Measurements from ENCODE around the gene TNFAIP8L1.

GRCh38 chr19:4657262-4657661, 17.9 kb downstream of the TNFAIP8L1 start:
- TF ChIP-seq ZNF776 (tag by site-specific recombination; IDR thresholded peaks at IDR 0.05; ENCODE audit: borderline replicate concordance) (no peak), ZNF302 (tag by site-specific recombination; IDR thresholded peaks at IDR 0.05; ENCODE audit: low read depth) (no peak)

Measured in HEK293 (cell line).